Adrenal gland (tissue), 12 donors: ENCODE data around the gene TLE2. TPM values are rescaled to one million over a fixed set of nuclear protein-coding genes. Genes with fewer than 3 reads are reported as not detected.

ENCODE experiments used
- DNase-seq, 7 donors: peaks; one replicate each; pipeline ENCODE4 v3.0.0-alpha.2; 2019 to 2020
- H3K27ac ChIP-seq, 5 donors: fragments of 200-600 bp; sonication (generic) in 4 of 5; 1 replicate in 3 of 5; 2 replicates in 2 of 5; pipeline versions ENCODE4 v1.5.1 to v1.8.0; 2016 to 2020; ENCODE audit warnings: mild to moderate bottlenecking in 1 of 5
- H3K27me3 ChIP-seq: fragments of 200-600 bp; 2 replicates; pipeline ENCODE4 v1.8.0; 2021
- H3K36me3 ChIP-seq, 2 donors: fragments of 200-600 bp; replicated peaks in 1 of 2; 1 replicate in 1 of 2; 2 replicates in 1 of 2; pipeline versions ENCODE4 v1.5.1 to v1.8.0; 2018 to 2022
- H3K4me1 ChIP-seq, 2 donors: fragments of 200-600 bp; replicated peaks in 1 of 2; 1 replicate in 1 of 2; 2 replicates in 1 of 2; pipeline versions ENCODE4 v1.5.1 to v1.8.0; 2018 to 2021
- H3K4me3 ChIP-seq, 4 donors: fragments of 200-600 bp; sonication (generic) in 3 of 4; one replicate each; pipeline ENCODE4 v1.5.1; 2016 to 2018
- H3K9me3 ChIP-seq, 3 donors: fragments of 200-600 bp; sonication (generic) in 1 of 3; replicated peaks in 1 of 3; 1 replicate in 2 of 3; 2 replicates in 1 of 3; pipeline versions ENCODE4 v1.5.1 to v1.8.0; 2016 to 2021
- POLR2A ChIP-seq, 2 donors: fragments of 450-650 bp; IDR thresholded peaks; one replicate each; pipeline ENCODE4 v1.6.1; 2017; ENCODE audit warnings: antibody characterized with exemption in 2 of 2, mild to moderate bottlenecking in 2 of 2, moderate library complexity in 1 of 2
- WGBS, 4 donors: extraction: QIAGEN DNeasy Blood & Tissue Kit in 2 of 4; methylation state at CpG; one replicate each; pipeline versions ENCODE4 v1.1.5 to v1.1.7; 2013 to 2017; 5-methylcytosine and 5-hydroxymethylcytosine counted together
- intact Hi-C, 2 donors: fragments of 100-400 bp; cut with DNase I; formaldehyde crosslinking; loops; one replicate each; pipeline versions ENCODE4 v1.14.1 to v1.15.0; 2022 to 2023
- polyA plus RNA-seq, 3 donors: library from polyadenylated mRNA; stranded (reverse); fragments of 200-250 nt in 2 of 3; fragments of 350-450 nt in 1 of 3; fragmentation: Illumina TruSeq in 1 of 3; extraction: RNeasy Lipid Tissue Mini Kit (QIAGEN cat#74804) in 1 of 3; gene quantifications; one replicate each; pipeline ENCODE4 v1.2.3, GENCODE V29; 2013 to 2014
- total RNA-seq, 9 donors: library from RNA; depleted of rRNA in 4 of 9; stranded (reverse); fragments of >200 nt in 4 of 9; fragments of 120-200 nt in 1 of 9; fragmentation: NEBNext Ultra II Directional in 1 of 9; extraction: Animal tissue kit (Norgen Biotek cat#: 25700) in 1 of 9; gene quantifications; one replicate each; pipeline versions ENCODE4 v1.1.0 to v1.2.4, GENCODE V29; 2013 to 2023
- TF ChIP-seq, protein P1 (sequence below), 6 experiments: fragments of 450-650 bp in 4 of 6; fragments of 200-600 bp in 2 of 6; sonication (generic) in 1 of 6; IDR thresholded peaks; 1 replicate in 5 of 6; 2 replicates in 1 of 6; pipeline versions ENCODE4 v1.5.1 to v1.8.0; 2016 to 2021; ENCODE audit warnings: antibody characterized with exemption in 6 of 6, mild to moderate bottlenecking in 2 of 6, moderate library complexity in 1 of 6
- donor health status: healthy with polysubstance abuse.
- donor health status: Bipolar disorder and iron deficiency.
- donor health status: DM: yes; HTN: yes; CAD: no.
- donor health status: DM: no; HTN: no; CAD: no.
- donor health status: DM: no; HTN: no; CAD: no.
- donor health status: DM: yes; HTN: yes; CAD: no.

Gene TLE2
- total and polyA plus RNA-seq, 12 donors = 4.0 to 106 (median 57.2) TPM

DNA sequence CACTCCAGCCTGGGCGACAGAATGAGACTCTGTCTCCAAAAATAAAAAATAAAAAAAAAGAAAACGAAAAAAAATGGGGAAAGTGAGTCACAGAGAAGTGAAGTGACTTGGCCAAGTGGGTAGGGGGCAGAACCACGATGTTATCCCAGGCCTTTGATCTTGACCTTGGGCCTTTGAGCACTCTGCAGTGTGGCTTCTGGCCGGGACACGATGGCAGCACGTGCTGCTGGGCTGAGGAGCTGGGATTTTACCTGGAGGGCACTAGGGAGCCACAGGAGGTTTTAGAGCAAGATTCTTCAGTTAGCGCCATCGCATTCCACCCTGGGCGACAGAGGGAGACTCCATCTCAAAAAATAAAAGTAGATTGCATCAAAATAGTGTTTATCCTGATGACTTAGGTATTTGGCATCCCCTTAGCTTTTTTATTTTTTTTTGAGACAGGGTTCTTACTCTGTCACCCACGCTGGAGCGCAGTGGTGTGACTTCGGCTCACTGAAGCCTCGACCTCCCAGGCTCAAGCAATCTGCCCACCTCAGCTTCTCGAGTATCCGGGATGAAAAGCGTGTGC, 37.5 kb upstream of the TLE2 start:
- no peak overlapping the region for H3K4me3 ChIP-seq
- DNase-seq = no peak

DNA sequence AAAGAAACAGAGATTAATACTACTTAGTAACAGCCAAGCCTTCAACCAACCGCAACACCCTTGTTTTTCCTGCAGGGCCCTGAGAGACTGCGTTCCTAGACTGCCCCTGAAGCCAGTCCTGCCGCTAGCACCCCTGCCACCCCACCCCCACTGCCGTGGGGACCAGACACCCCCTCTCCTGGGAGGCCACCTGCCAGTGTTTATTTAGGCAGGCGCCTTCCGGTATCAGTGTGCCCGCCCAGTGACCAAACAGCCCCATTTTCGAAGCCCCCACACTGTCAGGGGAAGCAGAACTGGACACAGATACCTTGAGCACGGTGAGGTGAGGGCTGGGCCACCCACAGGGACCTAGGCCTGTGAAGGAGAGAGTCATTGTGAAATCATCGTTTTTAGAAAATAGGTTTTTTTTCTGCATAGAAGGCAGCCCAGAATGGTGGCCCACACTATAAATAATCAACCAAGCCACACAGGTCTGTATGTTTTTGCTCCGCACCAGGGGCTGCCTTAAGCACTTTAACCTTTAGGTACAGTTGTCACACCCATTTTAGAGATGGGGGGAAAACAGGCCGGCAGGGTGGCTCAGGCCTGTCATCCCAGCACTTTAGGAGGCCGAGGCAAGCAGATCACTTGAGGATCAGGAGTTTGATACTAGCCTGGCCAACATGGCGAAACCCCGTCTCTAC, 36.7 kb upstream of the TLE2 start:
- H3K27ac ChIP-seq = no peak overlapping the region
- H3K4me3 ChIP-seq = no peak overlapping the region
- no peak for TF ChIP-seq POLR2A (IDR thresholded peaks at IDR 0.05)
- TF ChIP-seq, protein P1, sequence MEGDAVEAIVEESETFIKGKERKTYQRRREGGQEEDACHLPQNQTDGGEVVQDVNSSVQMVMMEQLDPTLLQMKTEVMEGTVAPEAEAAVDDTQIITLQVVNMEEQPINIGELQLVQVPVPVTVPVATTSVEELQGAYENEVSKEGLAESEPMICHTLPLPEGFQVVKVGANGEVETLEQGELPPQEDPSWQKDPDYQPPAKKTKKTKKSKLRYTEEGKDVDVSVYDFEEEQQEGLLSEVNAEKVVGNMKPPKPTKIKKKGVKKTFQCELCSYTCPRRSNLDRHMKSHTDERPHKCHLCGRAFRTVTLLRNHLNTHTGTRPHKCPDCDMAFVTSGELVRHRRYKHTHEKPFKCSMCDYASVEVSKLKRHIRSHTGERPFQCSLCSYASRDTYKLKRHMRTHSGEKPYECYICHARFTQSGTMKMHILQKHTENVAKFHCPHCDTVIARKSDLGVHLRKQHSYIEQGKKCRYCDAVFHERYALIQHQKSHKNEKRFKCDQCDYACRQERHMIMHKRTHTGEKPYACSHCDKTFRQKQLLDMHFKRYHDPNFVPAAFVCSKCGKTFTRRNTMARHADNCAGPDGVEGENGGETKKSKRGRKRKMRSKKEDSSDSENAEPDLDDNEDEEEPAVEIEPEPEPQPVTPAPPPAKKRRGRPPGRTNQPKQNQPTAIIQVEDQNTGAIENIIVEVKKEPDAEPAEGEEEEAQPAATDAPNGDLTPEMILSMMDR (IDR thresholded peaks at IDR 0.05) = no peak
- no peaks in the 10 kb centered on the region for H3K9me3 ChIP-seq
- no peaks in the 10 kb centered on the region for H3K36me3 ChIP-seq
- intact Hi-C loops = no loop called here
- WGBS, 4 donors = 68 to 82% (median 75%) methylated on average over 12 to 15 of the region's 15 CpGs
- H3K27me3 ChIP-seq = no peaks in the 10 kb centered on the region
- DNase-seq = no peak
- H3K4me1 ChIP-seq = peaks cover 20 to 24% of the 10 kb centered on the region in 2 donors

More for the DNA sequence above, 37.5 kb upstream of the TLE2 start:
- no peaks in the 10 kb centered on the region for H3K27me3 ChIP-seq
- intact Hi-C loops = no loop called here
- no peaks in the 10 kb centered on the region for H3K9me3 ChIP-seq
- peaks cover 17 to 20% of the 10 kb centered on the region in 2 donors for H3K4me1 ChIP-seq
- TF ChIP-seq POLR2A (IDR thresholded peaks at IDR 0.05) = no peak
- TF ChIP-seq, protein P1 (IDR thresholded peaks at IDR 0.05) = no peak
- WGBS, 4 donors = 74 to 81% (median 81%) methylated on average over 16 of the region's 16 CpGs
- no peaks in the 10 kb centered on the region for H3K36me3 ChIP-seq
- H3K27ac ChIP-seq = no peak overlapping the region

DNA sequence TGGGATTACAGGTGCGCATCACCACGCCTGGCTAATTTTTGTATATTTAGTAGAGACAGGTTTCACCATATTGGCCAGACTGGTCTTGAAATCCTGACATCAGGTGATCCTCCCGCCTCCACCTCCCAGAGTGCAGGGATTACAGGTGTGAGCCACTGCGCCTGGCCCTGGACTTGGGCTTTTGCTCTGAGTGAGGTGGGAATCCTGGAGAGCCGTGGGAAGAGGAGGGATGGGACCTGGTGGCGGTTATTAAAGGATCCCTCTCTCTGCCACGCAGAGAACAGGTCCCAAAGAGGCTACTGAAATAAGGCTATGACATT, 34.9 kb upstream of the TLE2 start:
- DNase-seq = no peak
- Histone ChIP-seq H3K27me3 (no peaks in the 10 kb centered on the region), H3K4me1 (peaks cover 27 to 41% of the 10 kb centered on the region in 2 donors), H3K4me3 (no peak overlapping the region), H3K9me3 (no peaks in the 10 kb centered on the region), H3K36me3 (peaks cover 0 to 13% of the 10 kb centered on the region in 2 donors), H3K27ac (peak overlapping the region in 1 of 5 donors; percentile 100)
- intact Hi-C loops = no loop called here
- 94 to 98% (median 97%) methylated on average over 6 to 7 of the region's 7 CpGs for WGBS, 4 donors
- TF ChIP-seq POLR2A (IDR thresholded peaks at IDR 0.05) = no peak
- TF ChIP-seq, protein P1 (IDR thresholded peaks at IDR 0.05) = no peak

DNA sequence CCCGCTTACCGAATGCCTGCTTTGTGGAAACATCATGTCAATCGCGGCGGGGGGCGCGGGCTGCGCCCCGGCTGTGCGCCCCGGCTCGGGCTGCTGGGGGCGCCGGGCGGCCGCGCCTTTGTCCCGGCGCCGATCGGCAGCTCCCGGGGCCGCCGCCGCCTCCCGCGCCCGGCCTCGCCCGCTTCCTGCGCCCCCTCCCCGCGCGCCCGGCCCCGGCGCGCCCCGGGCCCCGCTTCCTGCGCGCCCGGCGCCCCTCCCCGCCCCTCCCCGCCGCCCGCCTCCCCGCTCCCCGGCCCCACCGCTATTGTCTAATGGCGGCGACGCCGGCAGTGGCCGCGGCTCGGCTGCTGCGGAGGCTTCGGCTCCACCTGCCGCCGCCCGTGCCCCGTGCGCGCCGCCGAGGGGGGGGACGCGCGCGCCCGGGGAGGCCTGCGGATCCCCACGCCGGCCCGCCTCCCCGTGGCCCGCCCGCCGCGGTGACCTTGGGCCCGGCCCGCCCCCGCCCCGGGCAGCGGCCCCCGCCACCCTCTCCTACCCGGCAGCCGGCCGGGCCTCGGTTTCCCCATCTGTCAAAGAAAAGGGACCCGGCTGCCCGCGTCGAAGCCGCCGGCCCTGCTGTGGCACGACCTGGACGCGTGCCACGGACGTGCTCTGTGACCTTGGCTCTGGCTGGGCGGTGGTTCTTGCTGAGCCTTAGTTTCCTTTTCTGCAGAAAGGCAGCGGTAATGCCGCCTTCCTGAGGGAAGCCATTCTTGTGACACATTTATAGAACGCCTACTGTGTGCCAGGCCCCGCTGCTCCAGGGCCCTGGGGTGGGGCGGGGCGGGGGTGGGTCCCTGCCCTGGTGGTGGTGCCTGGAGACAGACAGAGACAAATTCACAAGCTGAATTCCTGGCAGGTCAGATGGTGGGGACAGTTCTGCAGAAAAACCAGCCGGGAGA, 33.4 kb upstream of the TLE2 start, which contains the start of gene TLE5:
TLE5 (minus strand) TSS at position 331 of the 941 bp plus-strand sequence; CDS start at position 36, 295 bp downstream.
- peak within 1 kb of the TSS; percentile 85 to 100 (median 94) for H3K27ac ChIP-seq
- no peaks in the 10 kb centered on the region for H3K9me3 ChIP-seq
- WGBS, 4 donors = 0 to 2% (median 1%) methylated on average over 5 to 97 of the region's 111 CpGs
- peaks cover 0 to 19% of the 10 kb centered on the region in 2 donors for H3K36me3 ChIP-seq
- peak; percentile 73 to 88 (median 83) for DNase-seq
- intact Hi-C loops = no loop called here
- peaks cover 31 to 46% of the 10 kb centered on the region in 2 donors for H3K4me1 ChIP-seq
- TF ChIP-seq POLR2A (IDR thresholded peaks at IDR 0.05) = peak in 1 of 2 donors; percentile 58
- TF ChIP-seq, protein P1 (IDR thresholded peaks at IDR 0.05) = no peak
- no peaks in the 10 kb centered on the region for H3K27me3 ChIP-seq
- H3K4me3 ChIP-seq = peak within 1 kb of the TSS; percentile 32 to 97 (median 72)
